Nephron progenitor cell (in vitro differentiated cells): Measurements from ENCODE around the gene CGREF1.
A peak's percentile ranks its signal among the peaks of the same experiment; 100 is the strongest.

Experiments used
- DNase-seq: peaks from one replicate; pipeline ENCODE4 v3.0.0; 2021
- H3K27ac Mint-ChIP-seq: 2 replicates; pipeline ENCODE4 v1.8.0; 2021; ENCODE audit warnings: mild to moderate bottlenecking, moderate library complexity, mixed read lengths
- H3K27me3 Mint-ChIP-seq: 2 replicates; pipeline ENCODE4 v1.8.0; 2021; ENCODE audit warnings: mild to moderate bottlenecking, low read depth, mixed read lengths; ENCODE audit not compliant: poor library complexity
- H3K36me3 Mint-ChIP-seq: 2 replicates; pipeline ENCODE4 v1.8.0; 2021; ENCODE audit warnings: low read depth, mixed read lengths
- H3K4me1 Mint-ChIP-seq: 2 replicates; pipeline ENCODE4 v1.8.0; 2021; ENCODE audit warnings: mixed read lengths
- H3K4me3 Mint-ChIP-seq: 2 replicates; pipeline ENCODE4 v1.8.0; 2021; ENCODE audit warnings: mild to moderate bottlenecking, moderate library complexity, mixed read lengths
- H3K9me3 Mint-ChIP-seq: 2 replicates; pipeline ENCODE4 v1.8.0; 2021; ENCODE audit warnings: mild to moderate bottlenecking, moderate library complexity, mixed read lengths
- TF ChIP-seq, protein P1 (sequence below): fragments of 200-600 bp; sonication (generic); IDR thresholded peaks from 2 replicates; pipeline ENCODE4 v1.5.0; 2021; ENCODE audit warnings: antibody characterized with exemption

Gene CGREF1, protein sequence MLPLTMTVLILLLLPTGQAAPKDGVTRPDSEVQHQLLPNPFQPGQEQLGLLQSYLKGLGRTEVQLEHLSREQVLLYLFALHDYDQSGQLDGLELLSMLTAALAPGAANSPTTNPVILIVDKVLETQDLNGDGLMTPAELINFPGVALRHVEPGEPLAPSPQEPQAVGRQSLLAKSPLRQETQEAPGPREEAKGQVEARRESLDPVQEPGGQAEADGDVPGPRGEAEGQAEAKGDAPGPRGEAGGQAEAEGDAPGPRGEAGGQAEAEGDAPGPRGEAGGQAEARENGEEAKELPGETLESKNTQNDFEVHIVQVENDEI

DNA sequence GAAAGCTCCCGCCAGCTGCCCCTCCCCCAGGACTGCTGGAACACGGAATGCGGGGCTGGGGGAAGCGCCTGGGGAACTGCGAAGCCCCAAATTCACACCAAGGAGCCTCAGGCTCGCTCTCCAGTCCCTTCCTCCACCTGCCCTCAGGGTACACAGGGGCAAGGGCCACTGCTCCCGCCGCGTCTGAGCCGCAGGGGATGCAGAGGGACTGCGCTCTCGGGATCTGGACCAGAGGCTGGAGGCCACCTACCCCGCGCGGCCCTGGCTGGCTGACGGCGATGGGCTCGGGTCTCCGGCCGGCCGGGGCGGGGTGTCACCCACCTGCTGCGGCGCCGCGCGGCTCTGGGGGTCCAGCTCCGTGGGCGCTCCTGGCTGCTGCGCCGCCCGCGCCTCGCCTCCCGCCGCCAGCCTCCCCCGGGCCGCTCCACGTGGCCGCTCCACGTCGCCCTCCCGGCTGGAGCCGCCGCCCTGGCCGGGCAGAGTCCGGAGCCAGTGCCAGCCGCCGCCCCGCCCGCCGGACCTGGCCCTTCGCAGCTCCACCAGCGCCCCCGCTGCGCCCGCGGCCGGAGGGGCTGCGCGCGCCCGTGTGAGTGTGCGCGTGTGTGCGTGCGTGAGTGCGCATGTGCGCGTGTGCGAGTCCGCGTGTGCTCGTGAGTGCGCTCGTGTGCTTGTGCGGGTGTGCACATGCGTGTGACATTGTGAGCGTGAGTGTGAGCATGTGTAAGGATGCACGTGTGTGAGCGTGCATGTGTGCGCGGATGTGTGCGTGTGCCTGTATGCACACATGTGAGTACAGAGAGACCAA is at the start of gene CGREF1:
TSS of gene CGREF1 (minus strand) at position 604 of the 805 bp plus-strand sequence. CDS start 14,762 bp downstream, outside the sequence.
- Mint-ChIP-seq H3K4me3 (peak within 1 kb of the TSS; percentile 77), H3K27ac (no peak within 1 kb of the TSS), H3K9me3 (peaks cover 12% of the 10 kb centered on the region), H3K27me3 (peaks cover 94% of the 10 kb centered on the region), H3K4me1 (peaks cover 18% of the 10 kb centered on the region), H3K36me3 (no peaks in the 10 kb centered on the region)
- TF ChIP-seq, protein P1, sequence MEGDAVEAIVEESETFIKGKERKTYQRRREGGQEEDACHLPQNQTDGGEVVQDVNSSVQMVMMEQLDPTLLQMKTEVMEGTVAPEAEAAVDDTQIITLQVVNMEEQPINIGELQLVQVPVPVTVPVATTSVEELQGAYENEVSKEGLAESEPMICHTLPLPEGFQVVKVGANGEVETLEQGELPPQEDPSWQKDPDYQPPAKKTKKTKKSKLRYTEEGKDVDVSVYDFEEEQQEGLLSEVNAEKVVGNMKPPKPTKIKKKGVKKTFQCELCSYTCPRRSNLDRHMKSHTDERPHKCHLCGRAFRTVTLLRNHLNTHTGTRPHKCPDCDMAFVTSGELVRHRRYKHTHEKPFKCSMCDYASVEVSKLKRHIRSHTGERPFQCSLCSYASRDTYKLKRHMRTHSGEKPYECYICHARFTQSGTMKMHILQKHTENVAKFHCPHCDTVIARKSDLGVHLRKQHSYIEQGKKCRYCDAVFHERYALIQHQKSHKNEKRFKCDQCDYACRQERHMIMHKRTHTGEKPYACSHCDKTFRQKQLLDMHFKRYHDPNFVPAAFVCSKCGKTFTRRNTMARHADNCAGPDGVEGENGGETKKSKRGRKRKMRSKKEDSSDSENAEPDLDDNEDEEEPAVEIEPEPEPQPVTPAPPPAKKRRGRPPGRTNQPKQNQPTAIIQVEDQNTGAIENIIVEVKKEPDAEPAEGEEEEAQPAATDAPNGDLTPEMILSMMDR = no peak
- peak; percentile 53 for DNase-seq

DNA sequence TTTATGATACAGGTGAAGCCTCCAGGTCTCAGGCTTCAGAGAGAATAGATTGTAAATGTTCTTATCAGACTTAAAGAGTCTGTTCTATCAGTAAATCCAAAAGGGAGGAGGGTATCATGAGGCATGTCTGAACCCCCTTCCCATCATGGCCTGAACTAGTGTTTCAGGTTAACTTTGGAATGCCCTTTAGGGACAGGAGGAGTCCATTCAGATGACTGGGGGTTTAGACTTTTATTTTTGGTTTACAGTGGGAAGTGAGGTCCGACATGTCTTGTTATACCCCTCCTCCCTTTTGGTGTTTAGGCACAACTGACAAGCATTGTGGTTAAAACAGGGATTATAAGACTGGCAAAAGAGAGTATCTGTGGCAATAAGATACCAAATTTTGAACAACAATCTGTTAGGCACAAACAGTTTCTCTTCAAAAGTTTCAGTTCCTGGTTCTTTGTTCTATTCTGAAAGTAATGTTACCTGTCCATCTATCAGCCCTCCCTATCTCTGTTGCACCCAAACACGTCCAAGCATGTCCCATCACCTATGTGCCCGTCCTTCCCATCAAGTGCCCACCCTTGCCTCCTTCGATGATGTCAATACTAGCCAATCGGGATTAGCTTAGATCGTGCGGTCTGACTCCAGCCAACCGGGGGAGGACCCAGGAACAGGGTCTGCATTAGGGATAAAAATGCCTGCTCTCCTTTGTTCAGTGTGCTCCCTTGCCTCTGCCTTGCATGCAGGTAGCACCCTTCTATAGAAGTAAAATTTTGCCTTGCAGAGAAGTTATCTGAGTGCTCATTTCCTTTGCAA is 46.2 kb upstream of the CGREF1 start:
- H3K4me3 Mint-ChIP-seq = no peak overlapping the region
- TF ChIP-seq, protein P1 = no peak
- H3K4me1 Mint-ChIP-seq = peaks cover 20% of the 10 kb centered on the region
- H3K27ac Mint-ChIP-seq = no peak overlapping the region
- peaks cover 4% of the 10 kb centered on the region for H3K27me3 Mint-ChIP-seq
- H3K9me3 Mint-ChIP-seq = no peaks in the 10 kb centered on the region
- no peak for DNase-seq
- no peaks in the 10 kb centered on the region for H3K36me3 Mint-ChIP-seq

GRCh38 chr2:27162151-27163121 is 43.5 kb upstream of the CGREF1 start:
- H3K27me3 Mint-ChIP-seq = no peaks in the 10 kb centered on the region
- H3K27ac Mint-ChIP-seq = no peak overlapping the region
- no peaks in the 10 kb centered on the region for H3K36me3 Mint-ChIP-seq
- H3K4me1 Mint-ChIP-seq = peaks cover 30% of the 10 kb centered on the region
- no peak for DNase-seq
- no peak overlapping the region for H3K4me3 Mint-ChIP-seq
- TF ChIP-seq, protein P1 = no peak
- no peaks in the 10 kb centered on the region for H3K9me3 Mint-ChIP-seq

- Mint-ChIP-seq H3K4me1 (peaks cover 20% of the 10 kb centered on the region), H3K9me3 (no peaks in the 10 kb centered on the region), H3K4me3 (no peak overlapping the region), H3K27ac (no peak overlapping the region), H3K27me3 (peaks cover 2% of the 10 kb centered on the region), H3K36me3 (no peaks in the 10 kb centered on the region)
- DNase-seq = no peak
- TF ChIP-seq, protein P1 = no peak
These were observed 41.3 kb upstream of the CGREF1 start for GRCh38 chr2:27160191-27160590.

- no peaks in the 10 kb centered on the region for H3K36me3 Mint-ChIP-seq
- DNase-seq = no peak
- no peaks in the 10 kb centered on the region for H3K9me3 Mint-ChIP-seq
- TF ChIP-seq, protein P1 = no peak
- peaks cover 29% of the 10 kb centered on the region for H3K4me1 Mint-ChIP-seq
- H3K27ac Mint-ChIP-seq = peak overlapping the region; percentile 25
- H3K4me3 Mint-ChIP-seq = no peak overlapping the region
- H3K27me3 Mint-ChIP-seq = peaks cover 3% of the 10 kb centered on the region
These were observed 40.3 kb upstream of the CGREF1 start for GRCh38 chr2:27159271-27159670.
